Measurements from ENCODE around the gene GP9. TPM values are rescaled to one million over a fixed set of nuclear protein-coding genes. Genes with fewer than 3 reads are reported as not detected.

Gene GP9
- total RNA-seq, 1 donor from 2014 or later = not detected

- DNase-seq (ENCODE audit: low read depth in 2 of 2) = no peak
These were observed 31.7 kb upstream of the GP9 start for GRCh38 chr3:129028866-129029265.

GRCh38 chr3:129030611-129031010 lies 30.0 kb upstream of the GP9 start:
- no peak for DNase-seq (ENCODE audit: low read depth in 2 of 2)

- DNase-seq (ENCODE audit: low read depth in 2 of 2) = no peak
These were observed 28.9 kb upstream of the GP9 start for GRCh38 chr3:129031476-129032215.

- no peak for DNase-seq (ENCODE audit: low read depth in 2 of 2)
These were observed 27.9 kb upstream of the GP9 start for GRCh38 chr3:129032716-129033115.

- no peak for DNase-seq (ENCODE audit: low read depth in 2 of 2)
These were observed 27.4 kb upstream of the GP9 start for GRCh38 chr3:129033151-129033550.

GRCh38 chr3:129033633-129034321 lies 26.8 kb upstream of the GP9 start:
- no peak for DNase-seq (ENCODE audit: low read depth in 2 of 2)

- DNase-seq (ENCODE audit: low read depth in 2 of 2) = no peak
These were observed 25.9 kb upstream of the GP9 start for GRCh38 chr3:129034642-129035041.

- no peak for DNase-seq (ENCODE audit: low read depth in 2 of 2)
These were observed 25.0 kb upstream of the GP9 start for GRCh38 chr3:129035360-129036221.

GRCh38 chr3:129036222-129037092 lies 24.1 kb upstream of the GP9 start:
- no peak for DNase-seq (ENCODE audit: low read depth in 2 of 2)

- no peak for DNase-seq (ENCODE audit: low read depth in 2 of 2)
These were observed 23.5 kb upstream of the GP9 start for GRCh38 chr3:129037093-129037419.

- DNase-seq (ENCODE audit: low read depth in 2 of 2) = no peak
These were observed 22.3 kb upstream of the GP9 start for GRCh38 chr3:129038121-129038855.

- DNase-seq (ENCODE audit: low read depth in 2 of 2) = no peak
These were observed 21.1 kb upstream of the GP9 start for GRCh38 chr3:129039271-129040038.

- DNase-seq (ENCODE audit: low read depth in 2 of 2) = no peak
These were observed 20.6 kb upstream of the GP9 start for GRCh38 chr3:129040039-129040336.

- DNase-seq (ENCODE audit: low read depth in 2 of 2) = no peak
These were observed 19.8 kb upstream of the GP9 start for GRCh38 chr3:129040579-129041300.

GRCh38 chr3:129045675-129046036 lies 14.9 kb upstream of the GP9 start:
- DNase-seq (ENCODE audit: low read depth in 2 of 2) = no peak

GRCh38 chr3:129046037-129046731 lies 14.4 kb upstream of the GP9 start:
- DNase-seq (ENCODE audit: low read depth in 2 of 2) = no peak

- no peak for DNase-seq (ENCODE audit: low read depth in 2 of 2)
These were observed 13.6 kb upstream of the GP9 start for GRCh38 chr3:129046732-129047552.

GRCh38 chr3:129047553-129047839 lies 13.1 kb upstream of the GP9 start:
- no peak for DNase-seq (ENCODE audit: low read depth in 2 of 2)

Data from lung microvascular endothelial cell (primary cell).